HG03108 (cell line): ENCODE data around the gene FCN2.
A peak's percentile ranks its signal among the peaks of the same experiment; 100 is the strongest.
"Not testable (repeated sequence)": the region's sequence is repeated elsewhere in the genome, so short reads cannot be mapped to it uniquely, and the experiment has no call there.

Experiments
- ATAC-seq: cut with Tn5 transposase; IDR thresholded peaks from one replicate; pipeline ENCODE4 v1.9.1; 2021; ENCODE audit warnings: moderate library complexity; ENCODE audit not compliant: unreplicated experiment

FCN2 gene

DNA sequence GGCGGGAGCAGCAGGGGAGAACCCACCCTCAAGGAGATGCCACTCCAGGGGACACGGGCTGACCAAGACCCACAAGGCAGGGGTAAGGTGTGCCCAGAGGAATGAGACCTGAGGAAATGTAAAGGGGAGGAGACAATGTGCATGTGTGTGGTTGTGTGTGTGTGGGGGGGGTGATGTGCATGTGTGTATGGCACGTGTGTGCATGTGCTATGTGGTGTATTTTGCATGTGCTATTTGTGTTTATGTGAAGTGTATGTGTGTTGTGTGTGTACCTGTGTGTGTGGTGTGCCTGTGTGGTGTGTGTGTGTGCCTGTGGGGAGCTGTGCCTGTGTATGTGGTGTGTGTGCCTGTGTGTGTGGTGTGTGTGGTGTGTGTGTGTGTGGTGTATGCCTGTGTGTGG, 33.5 kb upstream of the FCN2 start:
- no peak for ATAC-seq

DNA sequence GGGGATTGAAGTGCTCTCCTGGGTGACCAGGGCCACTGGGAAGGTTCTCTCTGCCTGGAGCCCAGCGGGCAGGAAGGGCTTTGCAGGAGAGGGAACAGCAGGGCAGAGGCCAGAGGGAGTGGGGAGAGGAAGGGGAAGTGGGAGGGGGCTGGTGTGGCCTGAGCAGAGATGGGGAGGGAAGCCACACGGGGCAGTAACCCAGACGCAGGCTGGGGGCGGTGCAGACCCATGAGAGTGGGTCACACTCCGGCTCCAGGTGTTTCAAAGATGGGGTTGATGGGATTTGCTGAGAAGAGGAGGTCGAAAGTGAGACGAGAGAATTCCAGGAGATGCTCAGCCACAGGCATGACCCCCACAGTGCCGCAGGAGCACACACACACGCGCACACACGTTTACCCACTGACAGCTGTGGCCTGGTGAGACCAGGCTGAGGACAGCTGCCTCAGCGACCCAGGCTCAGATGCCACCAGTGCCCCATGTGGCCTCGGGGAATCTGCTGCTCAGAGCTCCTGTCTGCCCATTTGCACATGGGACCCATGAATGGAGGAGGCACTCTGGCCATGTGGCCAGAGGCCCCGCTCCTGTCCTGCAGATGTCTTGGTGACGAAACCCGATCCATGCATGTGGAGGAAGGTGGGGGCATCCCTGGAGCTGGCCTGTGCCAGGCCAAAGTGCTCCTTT, 32.7 kb upstream of the FCN2 start:
- no peak for ATAC-seq

DNA sequence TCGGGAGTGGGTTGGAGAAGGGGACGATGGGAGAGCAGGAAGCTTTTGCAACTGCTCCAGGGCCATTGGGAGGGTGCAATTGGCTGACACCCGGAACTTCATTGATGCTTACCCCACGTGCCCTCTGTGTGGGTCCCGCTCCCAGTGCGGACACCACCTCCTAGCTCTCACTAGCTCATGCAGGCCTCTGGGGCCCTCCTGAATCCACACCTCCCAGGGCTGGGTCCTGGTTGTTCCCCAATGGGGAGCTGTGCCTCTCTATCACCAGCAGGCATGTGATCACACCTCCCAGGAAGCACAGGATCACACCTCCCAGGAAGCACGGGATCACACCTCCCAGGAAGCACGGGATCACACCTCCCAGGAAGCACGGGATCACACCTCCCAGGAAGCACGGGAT, 32.1 kb upstream of the FCN2 start:
- no peak for ATAC-seq

DNA sequence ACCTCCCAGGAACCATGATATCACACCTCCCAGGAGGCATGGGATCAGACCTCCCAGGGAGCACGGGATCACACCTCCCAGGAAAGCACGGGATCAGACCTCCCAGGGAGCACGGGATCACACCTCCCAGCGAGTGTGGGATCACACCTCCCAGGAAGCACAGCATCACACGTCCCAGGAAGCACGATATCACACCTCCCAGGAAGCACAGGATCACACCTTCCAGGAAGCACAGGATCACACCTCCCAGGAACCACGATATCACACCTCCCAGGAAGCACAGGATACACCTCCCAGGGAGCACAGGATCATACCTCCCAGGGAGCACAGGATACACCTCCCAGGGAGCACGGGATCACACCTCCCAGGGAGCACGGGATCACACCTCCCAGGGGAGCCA, 30.0 kb upstream of the FCN2 start:
- no peak for ATAC-seq

DNA sequence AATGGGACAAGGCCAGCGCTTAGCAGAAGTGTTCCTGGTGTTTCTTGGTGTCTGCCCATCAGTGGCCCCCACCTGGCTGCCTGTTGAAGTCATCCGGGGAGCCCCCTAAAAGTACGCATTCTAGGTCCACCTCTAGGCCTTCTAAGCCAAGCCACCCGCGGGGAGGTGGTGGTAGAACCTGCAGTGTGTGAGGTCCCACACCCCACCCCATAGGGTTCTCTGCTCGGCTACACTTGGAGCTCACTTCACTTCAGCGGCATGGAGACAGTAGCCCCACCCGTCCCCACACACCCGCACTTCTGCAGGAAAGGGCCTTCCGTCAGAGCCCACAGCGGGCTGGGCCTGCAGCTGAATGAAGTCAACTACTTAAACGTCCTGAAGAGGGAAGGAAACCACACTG, 29.6 kb upstream of the FCN2 start:
- no peak for ATAC-seq

DNA sequence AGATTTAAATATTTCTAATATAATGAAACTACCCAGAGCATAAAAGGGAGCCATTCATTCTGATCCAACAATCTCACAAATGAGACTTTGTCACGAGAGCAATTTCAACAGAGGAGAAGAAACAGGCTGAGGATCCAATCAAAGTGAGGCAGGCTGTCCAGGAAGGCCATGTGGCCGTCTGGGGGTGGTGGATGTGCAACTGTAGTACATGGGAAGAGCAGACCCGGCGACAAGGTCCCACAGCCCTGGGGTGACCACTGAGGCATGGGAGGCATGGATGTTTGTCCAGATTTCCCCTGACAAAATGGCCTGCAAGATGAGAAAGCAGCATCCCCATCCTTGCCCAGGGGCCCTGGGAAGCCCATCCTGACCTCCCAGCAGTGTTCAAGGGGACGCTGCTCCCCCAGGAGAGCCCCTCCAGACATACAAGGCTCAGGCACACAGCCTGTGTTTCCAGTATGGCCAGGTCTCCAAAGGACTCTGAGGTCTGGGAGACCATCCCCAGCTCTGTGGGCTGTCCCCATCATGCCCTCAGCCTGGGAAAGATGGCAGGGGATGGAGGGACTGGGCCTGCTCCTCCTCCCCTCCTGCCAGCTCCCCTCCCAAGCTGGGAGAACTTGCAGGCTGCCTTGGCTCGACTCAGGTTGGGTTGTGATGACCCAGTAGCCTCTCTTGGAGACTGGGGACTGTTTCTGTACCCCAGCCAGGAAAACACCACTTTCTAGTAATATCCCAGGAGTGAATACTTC, 27.5 kb upstream of the FCN2 start:
- ATAC-seq = no peak

DNA sequence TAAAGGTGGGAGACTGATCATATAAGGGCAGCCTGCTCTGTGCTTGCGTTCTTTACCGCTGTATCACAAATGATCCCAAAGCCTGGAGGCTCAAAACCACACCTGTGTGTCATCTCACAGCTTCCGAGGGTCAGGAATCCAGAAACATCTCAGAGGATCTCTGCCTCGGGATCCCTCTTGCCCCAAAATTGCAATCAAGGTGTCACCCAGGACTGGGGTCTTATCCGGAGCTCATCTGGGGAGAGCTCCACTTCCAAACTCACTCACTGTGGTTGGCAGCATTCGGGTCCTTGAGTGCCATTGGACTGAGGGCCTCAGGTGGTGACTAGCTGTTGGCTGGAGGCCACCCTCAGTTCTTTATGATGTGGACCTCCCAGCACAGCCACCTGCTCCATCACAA, 26.7 kb upstream of the FCN2 start:
- no peak for ATAC-seq

DNA sequence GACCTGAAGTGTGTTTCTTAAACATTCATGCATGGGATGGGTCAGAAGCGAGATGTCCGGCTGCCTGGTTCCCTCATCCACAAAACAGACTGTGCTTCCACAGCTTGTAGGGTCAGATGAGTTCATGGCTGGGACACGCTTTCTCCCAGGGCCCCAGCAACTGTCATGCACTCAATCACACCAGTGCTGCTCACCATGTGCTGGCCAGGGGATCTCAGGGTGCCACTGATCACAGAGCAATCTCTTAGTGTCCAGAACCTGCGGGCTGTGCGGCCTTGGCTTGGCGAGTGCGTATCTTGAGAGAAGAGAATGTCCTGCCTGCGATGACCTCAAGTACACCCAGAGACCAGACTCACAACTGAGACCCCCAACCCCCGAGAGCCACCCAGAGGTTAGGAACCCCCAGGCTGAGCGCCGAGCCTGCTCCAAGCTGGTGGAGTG, 26.0 kb upstream of the FCN2 start:
- no peak for ATAC-seq

DNA sequence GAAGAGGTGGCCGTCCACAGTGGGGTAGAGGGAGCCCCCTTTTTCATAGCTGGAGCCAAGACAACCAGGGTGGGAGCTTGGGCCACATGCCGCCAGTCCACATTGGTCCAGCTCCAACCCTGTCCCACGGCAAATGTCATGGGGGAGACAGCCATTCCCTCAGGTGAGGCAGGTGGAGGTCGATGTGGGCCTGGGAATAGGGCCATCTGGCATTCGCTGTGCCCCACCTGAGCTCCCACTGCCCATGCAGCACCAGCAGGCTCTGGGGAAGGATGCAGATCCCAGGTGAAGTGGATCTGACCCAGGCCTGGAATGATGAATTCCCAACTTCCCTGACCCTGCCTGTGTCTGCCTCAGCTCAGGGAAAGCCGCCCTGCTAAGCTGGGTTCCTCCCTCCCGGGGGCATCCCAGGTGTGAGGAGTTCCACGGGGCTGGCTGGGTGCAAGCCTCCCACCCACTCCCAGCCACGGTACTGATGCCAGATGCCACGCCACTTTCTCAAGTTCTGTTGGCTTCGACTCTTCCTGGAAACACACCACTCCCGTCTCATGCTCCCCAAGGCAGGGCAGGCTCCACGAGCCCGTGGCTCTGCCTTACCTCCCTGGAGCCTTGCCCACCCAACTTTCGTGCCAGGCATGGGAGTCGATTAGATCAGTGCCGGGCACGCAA, 25.2 kb upstream of the FCN2 start:
- no peak for ATAC-seq

DNA sequence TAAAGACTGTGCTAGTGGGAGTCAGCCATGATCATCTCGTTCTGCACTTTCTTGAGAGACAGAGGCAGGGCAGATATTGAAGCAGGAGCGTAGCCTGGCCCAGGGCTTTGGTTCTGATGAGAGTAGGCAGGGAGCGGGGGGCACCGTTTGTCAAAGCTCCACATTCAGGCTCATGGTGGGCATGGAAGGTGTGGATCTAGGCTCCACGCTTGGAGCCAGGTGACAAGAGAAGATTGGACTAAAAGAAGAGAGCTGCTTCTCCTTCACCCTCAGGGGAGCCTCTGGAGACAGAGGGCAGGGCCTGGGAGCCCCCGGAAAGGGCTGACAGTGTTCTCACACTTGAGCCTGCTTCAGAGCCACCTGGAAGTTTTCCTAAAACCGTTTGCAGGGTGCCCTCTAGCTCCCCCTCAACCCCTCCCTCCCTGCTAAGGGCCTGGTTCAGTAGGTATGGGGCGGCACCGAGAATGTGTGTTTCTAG, 24.7 kb upstream of the FCN2 start:
- no peak for ATAC-seq

DNA sequence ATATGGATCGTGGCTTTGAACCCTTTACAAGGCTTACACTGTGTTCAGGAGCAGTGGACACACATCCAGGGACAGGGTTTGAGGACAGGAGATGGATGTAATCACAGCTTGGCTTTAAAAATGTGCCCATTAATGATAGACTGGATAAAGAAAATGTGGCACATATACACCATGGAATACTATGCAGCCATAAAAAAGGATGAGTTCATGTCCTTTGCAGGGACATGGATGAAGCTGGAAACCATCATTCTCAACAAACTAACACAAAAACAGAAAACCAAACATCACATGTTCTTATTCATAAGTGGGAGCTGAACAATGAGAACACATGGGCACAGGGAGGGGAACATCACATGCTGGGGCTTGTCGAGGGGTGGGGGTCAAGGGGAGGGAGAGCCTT, 23.2 kb upstream of the FCN2 start:
- not testable (repeated sequence) for ATAC-seq

DNA sequence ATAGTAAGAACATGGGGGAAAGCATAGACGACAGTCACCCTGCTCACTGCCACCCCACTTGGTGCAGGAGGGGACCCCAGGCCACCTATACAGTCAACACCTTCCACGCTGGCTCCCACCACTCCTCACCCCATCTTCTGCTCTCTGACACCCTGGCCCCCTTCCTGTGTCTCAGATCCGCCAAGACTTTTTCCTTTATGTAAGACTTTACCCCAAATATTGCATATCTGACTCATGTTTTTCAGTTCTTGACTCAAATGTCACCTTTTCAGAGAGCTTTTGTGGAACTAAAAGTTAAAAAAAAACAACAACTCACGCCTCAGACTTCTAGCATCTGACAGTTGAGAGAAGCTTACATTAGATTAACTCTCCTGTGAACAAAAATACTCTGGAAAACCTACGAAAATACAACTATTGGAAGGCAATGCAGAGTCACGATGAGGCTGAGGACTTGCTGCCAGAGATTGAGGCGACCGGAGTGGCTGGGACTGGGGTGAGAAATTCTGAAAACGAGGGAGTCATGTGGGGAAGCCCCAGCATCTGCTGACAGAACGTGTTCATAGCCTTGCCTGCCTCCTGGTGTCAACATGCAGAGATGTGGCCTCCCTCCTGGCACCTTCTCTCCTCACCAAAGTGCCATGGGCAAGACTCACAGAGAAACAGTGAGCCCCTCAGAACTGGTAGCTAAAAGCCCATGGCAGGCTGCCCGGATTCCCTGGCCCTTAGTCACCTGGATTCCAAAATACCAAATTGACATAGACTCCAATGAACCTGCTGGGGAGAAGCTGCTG, 22.4 kb upstream of the FCN2 start:
- ATAC-seq = peak; percentile 75

DNA sequence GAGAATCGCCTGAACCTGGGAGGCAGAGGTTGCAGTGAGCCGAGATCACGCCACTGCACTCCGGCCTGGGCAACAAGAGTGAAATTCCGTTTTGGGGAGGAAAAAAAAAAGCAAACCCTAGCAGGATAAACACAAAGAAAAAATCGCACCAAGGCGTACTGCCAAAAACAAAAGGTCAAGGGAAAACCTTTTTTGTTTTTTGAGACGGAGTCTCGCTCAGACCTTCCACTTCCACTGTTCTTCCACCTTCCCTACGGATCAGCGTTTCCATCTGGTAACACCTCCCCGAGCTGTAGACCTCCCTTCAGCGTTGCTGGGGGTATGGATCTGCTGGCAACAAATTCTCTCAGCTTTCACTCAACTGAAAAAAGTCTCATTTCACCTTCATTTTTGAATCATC, 20.1 kb upstream of the FCN2 start:
- ATAC-seq = no peak

DNA sequence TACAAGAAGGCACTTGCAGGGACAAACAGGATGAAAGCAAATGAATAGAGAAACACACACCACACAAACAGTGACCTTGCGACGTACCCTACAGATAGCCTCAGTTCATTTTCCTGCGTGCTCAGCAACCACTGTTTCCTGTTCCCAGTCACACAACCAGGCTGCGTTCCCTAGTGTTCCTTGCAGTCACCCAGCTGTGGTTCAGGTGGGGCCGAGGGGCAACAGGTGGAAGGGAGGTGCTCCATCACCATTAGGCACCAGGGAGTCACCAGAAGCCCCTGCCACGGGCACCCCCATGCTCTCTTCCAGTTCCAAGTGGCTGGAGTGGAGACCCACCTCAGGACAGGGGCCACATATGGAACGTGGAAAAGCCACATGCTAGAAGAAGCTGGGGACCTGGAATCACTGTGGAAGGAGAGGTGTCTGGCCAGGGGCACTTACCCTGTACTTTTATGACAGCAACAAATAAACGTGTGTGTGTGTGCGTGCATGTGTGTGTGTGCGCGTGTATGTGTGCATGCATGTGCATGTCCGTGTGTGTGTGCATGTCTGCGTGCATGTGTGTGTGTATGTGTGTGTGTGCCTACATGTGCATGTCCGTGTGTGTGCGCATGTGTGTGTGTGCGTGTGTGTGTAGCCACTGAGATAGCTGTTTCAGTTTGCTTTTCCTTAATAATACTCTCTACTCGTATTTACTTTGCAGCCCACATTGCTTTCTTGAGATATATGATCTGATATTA, 18.8 kb upstream of the FCN2 start:
- no peak for ATAC-seq

DNA sequence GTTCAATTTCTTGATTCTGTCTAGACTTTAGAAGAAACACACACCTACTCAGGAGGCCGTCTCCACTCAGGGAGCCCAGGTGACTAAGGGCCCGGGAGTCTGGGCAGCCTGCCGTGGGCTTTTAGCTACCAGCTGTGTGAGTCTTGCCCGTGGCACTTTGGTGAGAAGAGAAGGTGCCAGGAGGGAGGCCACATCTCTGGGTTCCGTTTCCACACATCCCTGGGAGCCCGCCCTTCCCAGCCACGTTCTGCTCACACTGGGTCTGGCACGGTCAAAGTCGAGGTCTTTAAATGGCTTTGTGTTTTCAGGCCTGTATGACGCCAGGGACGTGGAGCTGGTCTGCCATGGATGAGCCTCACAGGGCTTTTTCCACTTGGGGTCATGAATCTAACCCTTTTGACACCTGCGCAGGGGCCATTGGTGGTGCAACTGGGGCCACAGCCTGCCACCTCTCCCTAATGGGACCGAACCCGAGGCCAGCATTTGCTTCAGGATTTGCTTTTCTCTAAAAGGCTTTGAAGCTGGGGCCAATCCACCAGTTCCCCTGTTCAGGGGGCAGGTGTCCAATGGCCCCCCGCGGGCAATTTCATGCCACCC, 17.2 kb upstream of the FCN2 start:
- ATAC-seq = no peak

DNA sequence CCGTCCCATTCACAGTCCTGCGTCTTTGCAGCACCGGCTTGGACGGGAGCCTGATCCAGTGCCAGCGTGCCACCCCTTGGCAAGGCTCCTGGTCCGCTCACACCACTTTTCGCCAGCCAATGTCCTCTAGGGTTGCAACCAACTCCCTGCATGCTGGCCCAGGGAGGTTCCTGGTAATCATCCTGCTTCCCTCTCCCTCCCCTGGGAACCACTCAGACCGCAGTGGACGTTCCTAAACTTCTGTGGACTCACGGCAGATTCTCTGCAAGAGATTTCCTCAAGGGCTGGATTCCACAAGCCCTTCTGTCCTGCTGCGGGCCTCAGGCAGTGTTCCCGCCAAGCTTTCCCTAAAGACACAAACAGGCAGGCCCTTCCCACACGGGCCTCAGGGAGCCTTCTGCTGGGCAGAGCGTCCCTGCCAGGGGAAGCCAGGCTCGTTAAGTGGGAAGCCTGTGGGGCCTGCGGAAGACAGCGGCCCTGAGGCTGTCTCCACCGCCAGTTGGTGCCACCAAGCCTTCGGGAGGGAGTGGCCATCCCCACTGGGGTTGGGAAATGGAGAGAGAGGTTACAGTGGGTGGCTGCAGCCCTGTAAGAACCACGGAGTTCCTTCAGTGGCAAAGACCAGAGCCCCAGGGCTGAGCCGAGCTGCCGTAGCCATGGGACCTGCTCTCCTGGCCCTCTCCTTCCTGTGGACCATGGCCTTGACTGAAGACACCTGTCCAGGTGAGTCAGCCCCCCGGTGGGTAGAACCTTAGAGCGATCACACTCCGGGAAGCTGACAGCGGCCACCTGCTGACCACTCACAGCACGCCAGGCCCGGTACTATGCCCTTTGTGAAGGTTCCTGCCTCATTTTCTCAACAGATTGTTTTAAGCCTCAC, 16.4 kb upstream of the FCN2 start:
- no peak for ATAC-seq

DNA sequence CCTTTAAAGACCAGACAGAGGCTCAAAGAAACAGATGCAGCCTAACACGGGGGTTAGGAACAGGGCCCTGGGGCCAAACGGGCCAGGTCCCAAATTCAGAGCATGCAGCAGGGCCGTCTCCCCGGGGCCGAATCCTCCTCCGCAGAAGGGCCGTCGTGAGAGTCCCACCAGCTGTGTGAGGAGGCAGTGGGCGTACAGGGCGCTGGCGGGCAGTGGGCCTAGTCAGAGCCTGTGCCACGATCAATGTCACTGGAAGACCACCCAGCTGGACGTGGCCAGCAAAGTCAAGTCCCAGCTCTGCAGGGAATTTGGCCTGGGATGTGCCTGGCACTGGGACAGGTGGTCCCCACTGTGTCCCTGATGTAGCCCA, 15.8 kb upstream of the FCN2 start:
- no peak for ATAC-seq

DNA sequence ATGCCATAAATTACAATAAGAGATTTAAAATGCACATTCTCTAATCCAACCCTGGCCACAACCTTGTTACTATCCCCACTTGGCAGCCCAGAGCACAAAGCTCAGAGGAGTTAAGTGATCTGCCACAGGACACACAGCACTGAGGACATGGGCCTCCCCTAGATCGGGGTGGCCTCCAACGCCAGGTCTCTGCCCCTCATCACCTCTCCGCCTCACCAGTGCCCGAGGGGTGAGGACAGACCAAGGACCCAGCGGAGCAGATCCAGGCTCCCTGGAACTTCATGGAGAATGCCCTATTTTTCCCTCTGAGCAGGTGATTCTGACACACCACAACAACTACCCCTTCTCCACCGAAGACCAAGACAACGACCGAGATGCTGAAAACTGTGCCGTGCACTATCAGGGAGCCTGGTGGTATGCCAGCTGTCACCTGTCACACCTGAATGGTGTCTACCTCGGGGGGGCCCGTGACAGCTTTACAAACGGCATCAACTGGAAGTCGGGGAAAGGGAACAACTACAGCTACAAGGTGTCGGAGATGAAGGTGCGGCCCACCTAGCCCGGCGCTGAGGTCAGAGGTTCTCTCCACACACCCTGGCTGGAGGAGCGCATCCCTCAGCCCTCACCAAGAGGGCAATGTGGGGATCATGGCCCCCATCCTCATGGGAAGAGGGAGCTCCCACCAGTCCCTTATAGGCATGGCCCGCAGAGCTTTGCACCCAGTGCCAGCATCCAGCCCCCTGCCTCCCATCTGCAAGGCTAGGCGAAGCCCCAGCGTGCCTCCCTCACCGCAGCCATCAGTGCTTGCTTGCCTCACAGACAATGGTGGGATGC, 12.5 kb upstream of the FCN2 start:
- no peak for ATAC-seq
